H1 (cell line): ENCODE measurements around the gene CALML5. TPM values are rescaled to one million over a fixed set of nuclear protein-coding genes. Genes with fewer than 3 reads are reported as not detected.

ENCODE experiments used
- CTCF ChIA-PET: fragments of 300-600 bp; sonication (Branson Sonifier 250); formaldehyde crosslinking; loops from one replicate; lab custom pipeline; 2021; ENCODE audit not compliant: partially characterized antibody; lab: Charles Lee
- POLR2A ChIA-PET: fragments of 300-600 bp; sonication (Branson Sonifier 250); formaldehyde crosslinking; loops from one replicate; lab custom pipeline; 2021; ENCODE audit warnings: inconsistent platforms; ENCODE audit not compliant: partially characterized antibody; lab: Charles Lee
- DNase-seq, 2 experiments: peaks; one replicate each; pipeline versions ENCODE4 v3.0.0 to v3.0.0-alpha.2; 2010 to 2022; ENCODE audit warnings: low spot score in 2 of 2, low read depth in 1 of 2, mixed read lengths in 1 of 2
- FAIRE-seq: peaks from 2 replicates; lab custom pipeline; 2011; peaks lifted over from hg19 to GRCh38; lab: Jason Lieb, UNC
- H2AFZ ChIP-seq: 2 replicates; pipeline ENCODE4 v1.8.1; 2012; ENCODE audit warnings: low read length, inconsistent platforms
- H2AK5ac ChIP-seq: 2 replicates; pipeline ENCODE4 v1.6.1; 2013; ENCODE audit warnings: low read depth, low read length
- H2BK120ac ChIP-seq: replicated peaks from 2 replicates; pipeline ENCODE3; 2013; ENCODE audit warnings: low read depth, low read length, inconsistent platforms
- H2BK12ac ChIP-seq: 2 replicates; pipeline ENCODE4 v1.6.1; 2013; ENCODE audit warnings: low read depth, low read length
- H2BK15ac ChIP-seq: 2 replicates; pipeline ENCODE4 v1.6.1; 2013; ENCODE audit warnings: low read length
- H2BK20ac ChIP-seq: 2 replicates; pipeline ENCODE4 v1.6.1; 2013; ENCODE audit warnings: low read length
- H2BK5ac ChIP-seq: 2 replicates; pipeline ENCODE4 v1.6.1; 2013; ENCODE audit warnings: low read depth, low read length
- H3K14ac ChIP-seq: 2 replicates; pipeline ENCODE4 v1.6.1; 2013; ENCODE audit warnings: inconsistent platforms; ENCODE audit not compliant: insufficient read length
- H3K18ac ChIP-seq: 2 replicates; pipeline ENCODE4 v1.6.1; 2013; ENCODE audit warnings: low read length; ENCODE audit errors: extremely low read depth
- H3K23ac ChIP-seq: 2 replicates; pipeline ENCODE4 v1.6.1; 2013; ENCODE audit warnings: inconsistent platforms; ENCODE audit not compliant: insufficient read length
- H3K23me2 ChIP-seq: 2 replicates; pipeline ENCODE4 v1.6.1; 2013; ENCODE audit warnings: low read depth, low read length
- H3K27ac ChIP-seq: 2 replicates; pipeline ENCODE4 v1.6.1; 2011; ENCODE audit warnings: low read depth, low read length, inconsistent platforms
- H3K27me3 ChIP-seq, 4 experiments: replicated peaks in 1 of 4; 1 replicate in 1 of 4; 2 replicates in 3 of 4; pipeline versions ENCODE4 v1.6.1 to v1.8.1; 2011 to 2013; ENCODE audit warnings: low read length in 3 of 4, mild to moderate bottlenecking in 3 of 4, inconsistent platforms in 2 of 4, mixed read lengths in 2 of 4, moderate library complexity in 1 of 4; ENCODE audit not compliant: control insufficient read depth in 3 of 4, insufficient read depth in 3 of 4; ENCODE audit errors: extremely low read depth in 1 of 4
- H3K36me3 ChIP-seq, 4 experiments: 2 replicates each; pipeline versions ENCODE4 v1.6.1 to v1.8.1; 2011 to 2013; ENCODE audit warnings: mild to moderate bottlenecking in 4 of 4, low read length in 3 of 4, moderate library complexity in 2 of 4, control low read depth in 1 of 4, inconsistent platforms in 1 of 4; ENCODE audit not compliant: insufficient read depth in 4 of 4, control insufficient read depth in 2 of 4
- H3K4ac ChIP-seq: replicated peaks from 2 replicates; pipeline ENCODE3; 2013; ENCODE audit warnings: low read length, low read depth, mixed read lengths, inconsistent platforms; ENCODE audit not compliant: insufficient read length
- H3K4me1 ChIP-seq, 4 experiments: replicated peaks in 1 of 4; 1 replicate in 1 of 4; 2 replicates in 3 of 4; pipeline versions ENCODE4 v1.6.1 to v1.8.1; 2011 to 2013; ENCODE audit warnings: low read length in 3 of 4, inconsistent platforms in 2 of 4, mixed read lengths in 1 of 4; ENCODE audit not compliant: insufficient read depth in 4 of 4, control insufficient read depth in 3 of 4
- H3K4me2 ChIP-seq, 2 experiments: 2 replicates each; pipeline versions ENCODE4 v1.6.1 to v1.8.1; 2011 to 2013; ENCODE audit warnings: low read depth in 2 of 2, low read length in 2 of 2, control low read depth in 1 of 2, inconsistent platforms in 1 of 2, mild to moderate bottlenecking in 1 of 2; ENCODE audit not compliant: insufficient read depth in 1 of 2
- H3K4me3 ChIP-seq, 4 experiments: fragments of 200-600, 300-600 bp in 1 of 4; sonication (generic), shearing (Covaris generic), sonication (Bioruptor Twin) in 1 of 4; 2 replicates each; pipeline versions ENCODE4 v1.5.1 to v1.8.1; 2011 to 2016; ENCODE audit warnings: low read length in 4 of 4, low read depth in 3 of 4, control low read depth in 2 of 4, inconsistent platforms in 2 of 4, mild to moderate bottlenecking in 2 of 4, mixed read lengths in 1 of 4, moderate library complexity in 1 of 4; ENCODE audit not compliant: insufficient read depth in 2 of 4; ENCODE audit errors: extremely low read depth in 1 of 4
- H3K56ac ChIP-seq: replicated peaks from 2 replicates; pipeline ENCODE3; 2013; ENCODE audit warnings: low read depth, mild to moderate bottlenecking, mixed read lengths, low read length, inconsistent platforms; ENCODE audit not compliant: insufficient read length
- H3K79me1 ChIP-seq: 2 replicates; pipeline ENCODE4 v1.6.1; 2013; ENCODE audit warnings: low read depth, low read length, control low read depth
- H3K79me2 ChIP-seq, 2 experiments: 2 replicates each; pipeline versions ENCODE4 v1.6.1 to v1.8.1; 2012 to 2013; ENCODE audit warnings: low read length in 2 of 2, mild to moderate bottlenecking in 2 of 2, inconsistent platforms in 1 of 2; ENCODE audit not compliant: insufficient read depth in 2 of 2, control insufficient read depth in 1 of 2
- H3K9ac ChIP-seq, 4 experiments: replicated peaks in 1 of 4; 1 replicate in 1 of 4; 2 replicates in 3 of 4; pipeline versions ENCODE4 v1.6.1 to v1.8.1; 2011 to 2013; ENCODE audit warnings: low read depth in 3 of 4, low read length in 3 of 4, control low read depth in 2 of 4, mild to moderate bottlenecking in 2 of 4, moderate library complexity in 2 of 4, inconsistent platforms in 1 of 4; ENCODE audit errors: extremely low read depth in 1 of 4
- H3K9me3 ChIP-seq, 2 experiments: 2 replicates each; pipeline versions ENCODE4 v1.6.1 to v1.8.1; 2012 to 2013; ENCODE audit warnings: mild to moderate bottlenecking in 2 of 2, moderate library complexity in 2 of 2, control low read depth in 1 of 2, inconsistent platforms in 1 of 2, low read depth in 1 of 2, low read length in 1 of 2, mixed read lengths in 1 of 2; ENCODE audit not compliant: insufficient read depth in 2 of 2
- H4K20me1 ChIP-seq, 2 experiments: replicated peaks in 1 of 2; 2 replicates each; pipeline versions ENCODE3 to v1.8.1; 2011 to 2013; ENCODE audit warnings: inconsistent platforms in 2 of 2, low read length in 2 of 2, mild to moderate bottlenecking in 1 of 2; ENCODE audit not compliant: insufficient read depth in 2 of 2, control insufficient read depth in 1 of 2
- H4K5ac ChIP-seq: 2 replicates; pipeline ENCODE4 v1.6.1; 2013; ENCODE audit warnings: low read length, low read depth, mixed read lengths, inconsistent platforms; ENCODE audit not compliant: insufficient read length
- H4K8ac ChIP-seq: 2 replicates; pipeline ENCODE4 v1.8.0; 2013; ENCODE audit warnings: mild to moderate bottlenecking, moderate library complexity, low read length, inconsistent platforms; ENCODE audit not compliant: insufficient read depth; ENCODE audit errors: extremely low read depth
- H4K91ac ChIP-seq: replicated peaks from 2 replicates; pipeline ENCODE3; 2013; ENCODE audit warnings: low read length, mixed read lengths, inconsistent platforms; ENCODE audit not compliant: insufficient read length
- EGR1 ChIP-seq: IDR thresholded peaks from 2 replicates; pipeline ENCODE4 v1.6.1; 2011; ENCODE audit warnings: low read depth, low read length, borderline replicate concordance
- WGBS, 2 experiments: shearing (Covaris generic) in 1 of 2; methylation state at CpG; one replicate each; pipeline versions ENCODE4 v1.1.6 to v1.1.7; 2013 to 2015; ENCODE audit warnings: low lambda C conversion rate in 2 of 2, mixed read lengths in 2 of 2, inconsistent platforms in 1 of 2, low coverage in 1 of 2, missing lambda C conversion rate in 1 of 2; ENCODE audit not compliant: insufficient replicate concordance in 2 of 2, insufficient coverage in 1 of 2, insufficient read length in 1 of 2; ENCODE audit errors: extremely low coverage in 1 of 2, missing lambda C conversion rate in 1 of 2; 5-methylcytosine and 5-hydroxymethylcytosine counted together
- polyA plus RNA-seq, 7 experiments: library from polyadenylated mRNA; depleted of rRNA in 3 of 7; stranded (reverse) in 5 of 7; unstranded in 2 of 7; fragments of >200 nt in 5 of 7; fragments of 200-250 nt in 2 of 7; gene quantifications; 1 replicate in 5 of 7; 2 replicates in 1 of 7; 4 replicates in 1 of 7; pipeline versions ENCODE4 v1.2.1 to v1.2.3, GENCODE V29; 2011 to 2013; ENCODE audit warnings: missing spikeins in 2 of 7, mixed read lengths in 2 of 7
- total RNA-seq: library from RNA; stranded (reverse); fragmentation: NEBNext Ultra II Directional; extraction: Animal tissue kit (Norgen Biotek cat#: 25700); gene quantifications from 2 replicates; pipeline ENCODE4 v1.2.1, GENCODE V29; 2021

Gene CALML5
- total and polyA plus RNA-seq, 2 of the 8 experiments (the other 6 are each of a cell fraction or from before 2014, with no cell fraction given) = not detected

GRCh38 chr10:5467634-5468255 is 31.6 kb downstream of the CALML5 start:
- no peak overlapping the region for H2AFZ ChIP-seq
- H2BK20ac ChIP-seq = peak overlapping the region; percentile 74
- H2BK12ac ChIP-seq = peak overlapping the region; percentile 94
- no peak overlapping the region for H3K23ac ChIP-seq
- ChIA-PET CTCF (interaction anchor here (0.8 to 2.2 kb wide), 7 partner anchors 10 to 162 kb away, joined by 3 to 9 read pairs (median 4); no protein-coding TSS in a partner anchor), POLR2A (interaction anchor here (0.9 to 4.8 kb wide), 9 partner anchors 10 to 51 kb away, joined by 3 to 44 read pairs (median 6); no protein-coding TSS in a partner anchor)
- H2AK5ac ChIP-seq = peak overlapping the region; percentile 79; the same call in 1 of the 2 replicates
- peak overlapping the region; percentile 93 for H3K18ac ChIP-seq
- peaks cover 8% of the 10 kb centered on the region; the same call in 1 of the 2 replicates for H3K23me2 ChIP-seq
- H3K14ac ChIP-seq = no peak overlapping the region
- no peak overlapping the region for H4K5ac ChIP-seq
- H2BK120ac ChIP-seq = peak overlapping the region; percentile 52
- H3K9me3 ChIP-seq = peaks cover 20 to 22% of the 10 kb centered on the region in 2 experiments
- peaks cover 0 to 4% (median 0%) of the 10 kb centered on the region in 4 experiments; a peak in 1 of 7 replicates for H3K27me3 ChIP-seq
- peak overlapping the region; percentile 96; the same call in 1 of the 2 replicates for H2BK5ac ChIP-seq
- H3K4me2 ChIP-seq = no peak overlapping the region
- H3K9ac ChIP-seq = no peak overlapping the region
- H3K4ac ChIP-seq = peak overlapping the region; percentile 89
- H4K91ac ChIP-seq = peak overlapping the region; percentile 67
- DNase-seq (peak in 1 of 2 experiments; percentile 44), FAIRE-seq (no peak)
- WGBS, 2 experiments = 94% methylated on average over 6 of the region's 6 CpGs; no CpG with 5 or more reads in 1 of the 2 experiments
- H4K20me1 ChIP-seq = no peaks in the 10 kb centered on the region
- no peaks in the 10 kb centered on the region for H3K79me1 ChIP-seq
- no peak overlapping the region for H4K8ac ChIP-seq
- no peak overlapping the region for H3K27ac ChIP-seq
- no peaks in the 10 kb centered on the region for H3K79me2 ChIP-seq
- peak overlapping the region; percentile 90; the same call in 1 of the 2 replicates for H2BK15ac ChIP-seq
- no peak overlapping the region for H3K4me3 ChIP-seq
- H3K36me3 ChIP-seq = no peaks in the 10 kb centered on the region; a peak in 1 of 8 replicates
- peaks cover 8 to 18% (median 14%) of the 10 kb centered on the region in 4 experiments for H3K4me1 ChIP-seq
- no peak overlapping the region for H3K56ac ChIP-seq
- TF ChIP-seq EGR1 = no peak
